Activated CD4-positive, alpha-beta memory T cell treated with anti-CD3 and anti-CD28 coated beads for 36 hours (primary cell): ENCODE data around the gene PEX14. TPM values are rescaled to one million over a fixed set of nuclear protein-coding genes. Genes with fewer than 3 reads are reported as not detected.

Experiments
- CTCF ChIA-PET: fragments of 350-600 bp; sonication (Branson Sonifier 250); formaldehyde crosslinking; loops from one replicate; lab custom pipeline; 2021; ENCODE audit warnings: antibody characterized with exemption, inconsistent platforms; lab: Charles Lee
- POLR2A ChIA-PET: fragments of 350-600 bp; sonication (Branson Sonifier 250); formaldehyde crosslinking; loops from one replicate; lab custom pipeline; 2021; ENCODE audit warnings: antibody characterized with exemption; lab: Charles Lee
- DNase-seq: peaks from one replicate; pipeline ENCODE4 v3.0.0-alpha.2; 2020
- H3K27ac Mint-ChIP-seq: one replicate; pipeline ENCODE4 v1.8.0; 2021; ENCODE audit warnings: mixed read lengths
- H3K27me3 Mint-ChIP-seq: one replicate; pipeline ENCODE4 v1.8.0; 2021; ENCODE audit warnings: mixed read lengths
- H3K36me3 Mint-ChIP-seq: one replicate; pipeline ENCODE4 v1.8.0; 2021; ENCODE audit warnings: mixed read lengths
- H3K4me1 Mint-ChIP-seq: one replicate; pipeline ENCODE4 v1.8.0; 2021; ENCODE audit warnings: low read depth, mixed read lengths
- H3K4me3 Mint-ChIP-seq: one replicate; pipeline ENCODE4 v1.8.0; 2021; ENCODE audit warnings: mild to moderate bottlenecking, mixed read lengths
- H3K9me3 Mint-ChIP-seq: one replicate; pipeline ENCODE4 v1.8.0; 2021; ENCODE audit warnings: mixed read lengths
- intact Hi-C: fragments of 100-400 bp; cut with micrococcal nuclease; formaldehyde crosslinking; loops from one replicate; pipeline ENCODE4 v1.15.1; 2023
- total RNA-seq, 2 experiments: library from RNA; stranded (reverse); gene quantifications; one replicate each; pipeline ENCODE4 v1.2.3, GENCODE V29; 2021

The PEX14 gene
- total RNA-seq, 2 experiments from 2014 or later, result 17.3 to 17.6 TPM

- no peaks in the 10 kb centered on the region for H3K27me3 Mint-ChIP-seq
- peaks cover 2% of the 10 kb centered on the region for H3K36me3 Mint-ChIP-seq
- peaks cover 78% of the 10 kb centered on the region for H3K4me1 Mint-ChIP-seq
- ChIA-PET CTCF (interaction anchor here (1.2 to 9.9 kb wide), 2 partner anchors 19 to 178 kb away, joined by 4 to 159 read pairs; no protein-coding TSS in a partner anchor), POLR2A (no interaction called here)
- H3K4me3 Mint-ChIP-seq, result no peak overlapping the region
- DNase-seq, result no peak
- H3K27ac Mint-ChIP-seq, result no peak overlapping the region
- intact Hi-C loops, result loop anchor here (5.0 to 10.0 kb wide), 2 partner anchors 300 to 612 kb away; partner anchors contain the start of gene KIF1B
- H3K9me3 Mint-ChIP-seq, result no peaks in the 10 kb centered on the region
Measured at GRCh38 chr1:10514490-10515235, 39.9 kb downstream of the PEX14 start.

GRCh38 chr1:10515301-10515975 lies 40.7 kb downstream of the PEX14 start:
- Mint-ChIP-seq H3K4me1 (peaks cover 70% of the 10 kb centered on the region), H3K27ac (no peak overlapping the region), H3K36me3 (peaks cover 4% of the 10 kb centered on the region), H3K9me3 (no peaks in the 10 kb centered on the region), H3K27me3 (no peaks in the 10 kb centered on the region), H3K4me3 (no peak overlapping the region)
- intact Hi-C loops, result loop anchor here (10.0 kb wide), 1 partner anchor 301 kb away; the partner anchor contains the start of gene KIF1B
- DNase-seq, result no peak
- POLR2A ChIA-PET, result no interaction called here
- CTCF ChIA-PET, result interaction anchor here (9.9 kb wide), 1 partner anchor 20 kb away, joined by 159 read pairs; no protein-coding TSS in a partner anchor

GRCh38 chr1:10515976-10516750 lies 41.4 kb downstream of the PEX14 start:
- Mint-ChIP-seq H3K9me3 (no peaks in the 10 kb centered on the region), H3K27ac (no peak overlapping the region), H3K36me3 (peaks cover 4% of the 10 kb centered on the region), H3K4me1 (peaks cover 65% of the 10 kb centered on the region), H3K4me3 (no peak overlapping the region), H3K27me3 (no peaks in the 10 kb centered on the region)
- POLR2A ChIA-PET, result no interaction called here
- intact Hi-C loops, result loop anchor here (10.0 kb wide), 1 partner anchor 301 kb away; the partner anchor contains the start of gene KIF1B
- no peak for DNase-seq
- CTCF ChIA-PET, result interaction anchor here (0.6 kb wide), 1 partner anchor 424 kb away, joined by 3 read pairs; no protein-coding TSS in a partner anchor

- H3K27me3 Mint-ChIP-seq, result no peaks in the 10 kb centered on the region
- peaks cover 3% of the 10 kb centered on the region for H3K36me3 Mint-ChIP-seq
- no peak overlapping the region for H3K27ac Mint-ChIP-seq
- H3K9me3 Mint-ChIP-seq, result no peaks in the 10 kb centered on the region
- no peak for DNase-seq
- ChIA-PET POLR2A (no interaction called here), CTCF (interaction anchor here (0.6 kb wide), 1 partner anchor 423 kb away, joined by 3 read pairs; no protein-coding TSS in a partner anchor)
- H3K4me3 Mint-ChIP-seq, result no peak overlapping the region
- intact Hi-C loops, result loop anchor here (10.0 kb wide), 1 partner anchor 302 kb away; the partner anchor contains the start of gene KIF1B
- H3K4me1 Mint-ChIP-seq, result peaks cover 65% of the 10 kb centered on the region
Measured at GRCh38 chr1:10516925-10517676, 42.4 kb downstream of the PEX14 start.

- H3K4me1 Mint-ChIP-seq, result peaks cover 67% of the 10 kb centered on the region
- no peaks in the 10 kb centered on the region for H3K9me3 Mint-ChIP-seq
- H3K27me3 Mint-ChIP-seq, result no peaks in the 10 kb centered on the region
- DNase-seq, result no peak
- no peak overlapping the region for H3K4me3 Mint-ChIP-seq
- intact Hi-C loops, result loop anchor here (10.0 kb wide), 1 partner anchor 303 kb away; the partner anchor contains the start of gene KIF1B
- H3K27ac Mint-ChIP-seq, result no peak overlapping the region
- ChIA-PET POLR2A (no interaction called here), CTCF (no interaction called here)
- H3K36me3 Mint-ChIP-seq, result peaks cover 2% of the 10 kb centered on the region
Measured at GRCh38 chr1:10517677-10517982, 42.9 kb downstream of the PEX14 start.

GRCh38 chr1:10519016-10519417 lies 44.3 kb downstream of the PEX14 start:
- H3K27me3 Mint-ChIP-seq, result no peaks in the 10 kb centered on the region
- no peak for DNase-seq
- H3K27ac Mint-ChIP-seq, result no peak overlapping the region
- CTCF ChIA-PET, result no interaction called here
- peaks cover 3% of the 10 kb centered on the region for H3K36me3 Mint-ChIP-seq
- H3K9me3 Mint-ChIP-seq, result no peaks in the 10 kb centered on the region
- intact Hi-C loops, result loop anchor here (10.0 kb wide), 1 partner anchor 304 kb away; the partner anchor contains the start of gene KIF1B
- POLR2A ChIA-PET, result no interaction called here
- H3K4me3 Mint-ChIP-seq, result no peak overlapping the region
- H3K4me1 Mint-ChIP-seq, result peaks cover 60% of the 10 kb centered on the region

- POLR2A ChIA-PET, result interaction anchor here (2.7 kb wide), 1 partner anchor 9 kb away, joined by 12 read pairs; no protein-coding TSS in a partner anchor
- CTCF ChIA-PET, result interaction anchor here (1.3 to 1.7 kb wide), 3 partner anchors 9 to 26 kb away, joined by 3 to 7 read pairs (median 6); no protein-coding TSS in a partner anchor
- peaks cover 54% of the 10 kb centered on the region for H3K4me1 Mint-ChIP-seq
Measured at GRCh38 chr1:10520497-10520896, 45.7 kb downstream of the PEX14 start.

GRCh38 chr1:10520952-10521351 lies 46.2 kb downstream of the PEX14 start:
- H3K4me3 Mint-ChIP-seq, result no peak overlapping the region
- H3K36me3 Mint-ChIP-seq, result peaks cover 3% of the 10 kb centered on the region
- H3K27me3 Mint-ChIP-seq, result no peaks in the 10 kb centered on the region
- ChIA-PET POLR2A (interaction anchor here (2.7 kb wide), 1 partner anchor 10 kb away, joined by 12 read pairs; no protein-coding TSS in a partner anchor), CTCF (interaction anchor here (0.8 to 1.7 kb wide), 4 partner anchors 8 to 346 kb away, joined by 3 to 7 read pairs (median 4); no protein-coding TSS in a partner anchor)
- no peaks in the 10 kb centered on the region for H3K9me3 Mint-ChIP-seq
- H3K27ac Mint-ChIP-seq, result no peak overlapping the region
- intact Hi-C loops, result no loop called here
- peaks cover 49% of the 10 kb centered on the region for H3K4me1 Mint-ChIP-seq
- no peak for DNase-seq

More at GRCh38 chr1:10520497-10520896, 45.7 kb downstream of the PEX14 start:
- Mint-ChIP-seq H3K4me3 (no peak overlapping the region), H3K27me3 (no peaks in the 10 kb centered on the region), H3K27ac (no peak overlapping the region), H3K9me3 (no peaks in the 10 kb centered on the region), H3K36me3 (peaks cover 3% of the 10 kb centered on the region)
- intact Hi-C loops, result no loop called here
- no peak for DNase-seq

- no peak for DNase-seq
- ChIA-PET CTCF (interaction anchor here (0.8 to 1.7 kb wide), 3 partner anchors 14 to 345 kb away, joined by 3 to 6 read pairs (median 4); no protein-coding TSS in a partner anchor), POLR2A (interaction anchor here (2.7 kb wide), 1 partner anchor 11 kb away, joined by 12 read pairs; no protein-coding TSS in a partner anchor)
- H3K4me3 Mint-ChIP-seq, result no peak overlapping the region
- H3K36me3 Mint-ChIP-seq, result peaks cover 3% of the 10 kb centered on the region
- no peaks in the 10 kb centered on the region for H3K27me3 Mint-ChIP-seq
- H3K27ac Mint-ChIP-seq, result no peak overlapping the region
- peaks cover 42% of the 10 kb centered on the region for H3K4me1 Mint-ChIP-seq
- H3K9me3 Mint-ChIP-seq, result no peaks in the 10 kb centered on the region
- intact Hi-C loops, result no loop called here
Measured at GRCh38 chr1:10521537-10522157, 46.9 kb downstream of the PEX14 start.

- Mint-ChIP-seq H3K4me1 (peaks cover 35% of the 10 kb centered on the region), H3K36me3 (peaks cover 3% of the 10 kb centered on the region), H3K27ac (no peak overlapping the region), H3K27me3 (no peaks in the 10 kb centered on the region), H3K4me3 (no peak overlapping the region), H3K9me3 (no peaks in the 10 kb centered on the region)
- intact Hi-C loops, result no loop called here
- ChIA-PET POLR2A (interaction anchor here (2.7 kb wide), 1 partner anchor 11 kb away, joined by 12 read pairs; no protein-coding TSS in a partner anchor), CTCF (interaction anchor here (1.1 to 3.9 kb wide), 5 partner anchors 9 to 39 kb away, joined by 3 to 33 read pairs (median 4); no protein-coding TSS in a partner anchor)
- DNase-seq, result no peak
Measured at GRCh38 chr1:10522322-10522860, 47.6 kb downstream of the PEX14 start.
